K562 (cell line): Measurements from ENCODE around the gene SPHK2. TPM values are rescaled to one million over a fixed set of nuclear protein-coding genes. Genes with fewer than 3 reads are reported as not detected.

Source experiments
- CHD1 ChIP-seq: fragments of 200-600 bp; sonication (generic); IDR thresholded peaks from one replicate; pipeline ENCODE4 v1.6.1; 2012; ENCODE audit warnings: mild to moderate bottlenecking, moderate library complexity, low read length, inconsistent platforms
- CLOCK ChIP-seq: fragments of 250-450 bp; sonication (Bioruptor Pico); IDR thresholded peaks from 2 replicates; pipeline ENCODE4 v1.4.0; 2020; ENCODE audit warnings: mild to moderate bottlenecking, moderate library complexity, borderline replicate concordance
- ETV5 ChIP-seq: sonication (generic); formaldehyde crosslinking; IDR thresholded peaks from 2 replicates; pipeline ENCODE4 v1.4.0; 2020; ENCODE audit warnings: low read depth, mild to moderate bottlenecking, missing genetic modification reagents
- PREB ChIP-seq: sonication (generic); formaldehyde crosslinking; IDR thresholded peaks from 2 replicates; pipeline ENCODE4 v1.8.1; 2023; ENCODE audit warnings: mild to moderate bottlenecking, missing genetic modification reagents
- RREB1 ChIP-seq: fragments of 250-450 bp; sonication (Bioruptor Pico); IDR thresholded peaks from 2 replicates; pipeline ENCODE4 v1.4.0; 2020
- SMARCE1 ChIP-seq: fragments of 450-650 bp; IDR thresholded peaks from 2 replicates; pipeline ENCODE4 v1.7.1; 2016; ENCODE audit warnings: mild to moderate bottlenecking
- UBTF ChIP-seq, 2 experiments: IDR thresholded peaks; 2 replicates each; pipeline ENCODE4 v1.6.1; 2012; ENCODE audit warnings: improper control_type of control experiment in 2 of 2, low read depth in 2 of 2, low read length in 2 of 2, borderline replicate concordance in 1 of 2
- ZNF253 ChIP-seq: fragments of 250-450 bp; sonication (Bioruptor Pico); conservative IDR thresholded peaks from 2 replicates; pipeline ENCODE4 v1.6.1; 2021; ENCODE audit warnings: mild to moderate bottlenecking
- ZNF384 ChIP-seq: IDR thresholded peaks from 2 replicates; pipeline ENCODE4 v1.6.1; 2012; ENCODE audit warnings: low read depth, low read length, improper control_type of control experiment
- ZNF507 ChIP-seq: conservative IDR thresholded peaks from 2 replicates; pipeline ENCODE4 v1.6.1; 2017; ENCODE audit warnings: missing genetic modification characterization, missing compliant biosample characterization
- ZNF511 ChIP-seq: sonication (generic); formaldehyde crosslinking; IDR thresholded peaks from 2 replicates; pipeline ENCODE4 v1.8.0; 2022; ENCODE audit warnings: mild to moderate bottlenecking, missing genetic modification reagents
- ZNF75A ChIP-seq: fragments of 450-650 bp; formaldehyde crosslinking; IDR thresholded peaks from 2 replicates; pipeline ENCODE4 v1.4.0; 2020; ENCODE audit warnings: mild to moderate bottlenecking
- ZNF79 ChIP-seq: fragments of 250-450 bp; sonication (Bioruptor Pico); IDR thresholded peaks from 2 replicates; pipeline ENCODE4 v1.4.0; 2020; ENCODE audit warnings: low read depth, mild to moderate bottlenecking, moderate library complexity
- polyA plus RNA-seq, 8 experiments: library from polyadenylated mRNA; depleted of rRNA in 4 of 8; stranded (reverse) in 5 of 8; unstranded in 3 of 8; fragments of >200 nt; fragmentation: Nextera tagmentation in 2 of 8; fragmentation: Illumina TruSeq in 1 of 8; extraction: Ambion mirVana in 2 of 8; extraction: Trizol in 1 of 8; gene quantifications; 2 replicates each; pipeline versions ENCODE4 v1.2.1 to v1.2.3, GENCODE V29; 2011 to 2014; ENCODE audit warnings: inconsistent platforms in 1 of 8, missing spikeins in 1 of 8
- total RNA-seq, 7 experiments: library from RNA; depleted of rRNA in 6 of 7; stranded (reverse); fragments of >200 nt in 6 of 7; fragmentation: Illumina TruSeq in 2 of 7; extraction: Trizol in 2 of 7; gene quantifications; 2 replicates each; pipeline versions ENCODE4 v1.2.1 to v1.2.3, GENCODE V29; 2011 to 2021; ENCODE audit warnings: low replicate concordance in 1 of 7

SPHK2 gene
- total and polyA plus RNA-seq, 9 of the 15 experiments (the other 6 are each of a cell fraction or from before 2014, with no cell fraction given) = 0.10 to 15.2 (median 2.9) TPM

- TF ChIP-seq CLOCK (no peak), RREB1 (CRISPR knock-in tag) (no peak), PREB (CRISPR knock-in tag) (no peak), SMARCE1 (peak; percentile 57; the same call in 1 of the 2 replicates), ZNF79 (no peak), UBTF (IDR thresholded peaks at IDR 0.05; ENCODE audit: borderline replicate concordance in 1 of 2, low read depth in 2 of 2, low read length in 2 of 2) (peak; percentile 9 to 36; a peak in 1 of 4 replicates), ZNF75A (CRISPR knock-in tag) (peak; percentile 89), CHD1 (no peak), ZNF511 (CRISPR knock-in tag) (0 out of 2 replicates have a peak, but pooled peaks have one; percentile 23), ZNF253 (CRISPR knock-in tag) (no peak), ZNF507 (tag) (no peak), ZNF384 (peak; percentile 86), ETV5 (CRISPR knock-in tag) (no peak)
These were observed 20.4 kb downstream of the SPHK2 start (continued) for GRCh38 chr19:48639483-48640375.
